Measurements from ENCODE around the gene GNA14. TPM values are rescaled to one million over a fixed set of nuclear protein-coding genes. Genes with fewer than 3 reads are reported as not detected.

GNA14 gene
- total RNA-seq, 1 experiment from 2014 or later = 0.15 TPM

GRCh38 chr9:77462066-77462465 lies 186.1 kb downstream of the GNA14 start:
- Histone ChIP-seq H3K9me3 (ENCODE audit: control insufficient read depth, insufficient read depth, low read depth, low read length) (no peaks in the 10 kb centered on the region), H3K27ac (ENCODE audit: low read length) (no peak overlapping the region), H3K36me3 (ENCODE audit: control insufficient read depth, insufficient read depth, low read length) (no peaks in the 10 kb centered on the region), H3K4me1 (ENCODE audit: control insufficient read depth, insufficient read depth, low read length) (no peaks in the 10 kb centered on the region), H3K27me3 (ENCODE audit: control insufficient read depth, insufficient read depth, low read length) (no peaks in the 10 kb centered on the region), H3K4me3 (ENCODE audit: low read depth in 2 of 2, low read length in 2 of 2) (no peak overlapping the region)
- ChIA-PET POLR2A (no interaction called here), CTCF (interaction anchor here (0.5 kb wide), 1 partner anchor 19 kb away, joined by 4 read pairs; no protein-coding TSS in a partner anchor)
- ATAC-seq (no peak), DNase-seq (ENCODE audit: low read depth, low spot score) (no peak)
- intact Hi-C loops (cut with micrococcal nuclease; ENCODE audit: unreplicated experiment) = no loop called here
- TF ChIP-seq TCF7L2 (IDR thresholded peaks at IDR 0.05; ENCODE audit: low read depth, low read length) = no peak
- TF ChIP-seq REST (IDR thresholded peaks at IDR 0.05; ENCODE audit: insufficient read depth in 1 of 2, low read depth in 2 of 2, low read length in 1 of 2) = no peak
- no peak for TF ChIP-seq SIN3A (IDR thresholded peaks at IDR 0.05; ENCODE audit: borderline replicate concordance, insufficient read depth, low read depth, low read length)
- no peak for TF ChIP-seq POLR2AphosphoS5 (IDR thresholded peaks at IDR 0.05; ENCODE audit: low read depth, low read length)
- no peak for TF ChIP-seq CTCF (IDR thresholded peaks at IDR 0.05)
- in situ Hi-C loops (cut with HindIII; ENCODE audit: low pct_unique_long_range_greater_than_20kb, low sequenced_read_pairs) = no loop called here
- BruUV-seq (replicated peaks) = no TSS peak

GRCh38 chr9:77460938-77461337 lies 187.2 kb downstream of the GNA14 start:
- DNase-seq (ENCODE audit: low read depth, low spot score) = no peak
- intact Hi-C loops (cut with micrococcal nuclease; ENCODE audit: unreplicated experiment) = no loop called here
- Histone ChIP-seq H3K9me3 (ENCODE audit: control insufficient read depth, insufficient read depth, low read depth, low read length) (no peaks in the 10 kb centered on the region), H3K4me1 (ENCODE audit: control insufficient read depth, insufficient read depth, low read length) (no peaks in the 10 kb centered on the region), H3K27me3 (ENCODE audit: control insufficient read depth, insufficient read depth, low read length) (no peaks in the 10 kb centered on the region), H3K36me3 (ENCODE audit: control insufficient read depth, insufficient read depth, low read length) (no peaks in the 10 kb centered on the region), H3K4me3 (ENCODE audit: low read depth in 2 of 2, low read length in 2 of 2) (no peak overlapping the region), H3K27ac (ENCODE audit: low read length) (no peak overlapping the region)
- BruUV-seq (replicated peaks) = no TSS peak
- POLR2A ChIA-PET = no interaction called here
- TF ChIP-seq POLR2AphosphoS5 (IDR thresholded peaks at IDR 0.05; ENCODE audit: low read depth, low read length) (no peak), REST (IDR thresholded peaks at IDR 0.05; ENCODE audit: insufficient read depth in 1 of 2, low read depth in 2 of 2, low read length in 1 of 2) (no peak), SIN3A (IDR thresholded peaks at IDR 0.05; ENCODE audit: borderline replicate concordance, insufficient read depth, low read depth, low read length) (no peak), TCF7L2 (IDR thresholded peaks at IDR 0.05; ENCODE audit: low read depth, low read length) (no peak), CTCF (IDR thresholded peaks at IDR 0.05) (no peak)
- CTCF ChIA-PET = no interaction called here
- no peak for ATAC-seq
- in situ Hi-C loops (cut with HindIII; ENCODE audit: low pct_unique_long_range_greater_than_20kb, low sequenced_read_pairs) = no loop called here

Measured in Panc1 (cell line).